Activated CD8-positive, alpha-beta memory T cell treated with anti-CD3 and anti-CD28 coated beads, Interleukin-2, amount 50 U/mL, for 24 hours (primary cell): ENCODE data around the gene MEF2A.
A peak's percentile ranks its signal among the peaks of the same experiment; 100 is the strongest.
"Not testable (repeated sequence)": the region's sequence is repeated elsewhere in the genome, so short reads cannot be mapped to it uniquely, and the experiment has no call there.

Experiments
- DNase-seq: peaks from one replicate; pipeline ENCODE4 v3.0.0-alpha.2; 2020; ENCODE audit errors: extremely low read depth

The MEF2A gene

GRCh38 chr15:99565299-99566156 is at the start of gene MEF2A:
TSS of gene MEF2A (plus strand) at chr15:99565984. CDS start at chr15:99633120, 67,136 bp downstream.
- peak; percentile 79 for DNase-seq

DNA sequence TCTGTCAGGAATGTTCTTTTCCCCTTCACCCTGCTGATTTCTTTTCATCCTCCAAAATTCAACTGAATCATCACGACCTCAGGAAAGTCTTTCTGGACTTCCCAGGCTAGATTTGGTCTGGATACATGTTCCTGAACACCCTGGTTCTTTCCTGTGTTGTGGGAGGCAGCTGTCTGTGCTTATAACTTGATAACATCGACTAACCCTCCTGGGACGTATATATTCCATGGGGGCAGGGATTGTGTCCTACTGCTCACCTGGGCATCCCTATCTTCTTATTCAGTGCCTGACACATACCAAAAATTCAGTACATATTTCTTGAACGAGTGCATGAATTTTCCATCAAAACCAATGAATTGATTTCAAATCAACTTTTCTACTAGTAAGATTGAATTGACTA is 47.6 kb upstream of the MEF2A start:
- no peak for DNase-seq

DNA sequence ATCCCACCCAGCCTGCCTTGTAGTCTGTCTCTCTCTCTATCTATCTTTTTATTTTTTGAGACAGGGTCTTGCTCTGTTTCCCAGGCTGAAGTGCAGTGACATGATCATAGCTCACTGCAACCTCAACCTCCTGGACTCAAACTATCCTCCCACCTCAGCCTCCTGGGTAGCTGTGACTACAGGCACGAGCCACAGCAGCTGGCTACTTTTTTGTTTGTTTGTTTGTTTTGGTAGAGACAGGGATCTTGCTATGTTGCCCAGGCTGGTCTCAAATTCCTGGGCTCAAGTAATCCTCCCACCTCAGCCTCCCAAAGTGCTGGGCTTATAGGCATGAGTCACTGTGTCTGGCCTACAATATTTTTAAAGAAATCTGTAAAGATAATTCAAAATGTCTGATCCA is 46.4 kb upstream of the MEF2A start:
- not testable (repeated sequence) for DNase-seq

GRCh38 chr15:99522288-99522687 is 43.5 kb upstream of the MEF2A start:
- DNase-seq: no peak

GRCh38 chr15:99526176-99526575 is 39.6 kb upstream of the MEF2A start:
- DNase-seq: no peak

GRCh38 chr15:99526671-99527070 is 39.1 kb upstream of the MEF2A start:
- no peak for DNase-seq

DNA sequence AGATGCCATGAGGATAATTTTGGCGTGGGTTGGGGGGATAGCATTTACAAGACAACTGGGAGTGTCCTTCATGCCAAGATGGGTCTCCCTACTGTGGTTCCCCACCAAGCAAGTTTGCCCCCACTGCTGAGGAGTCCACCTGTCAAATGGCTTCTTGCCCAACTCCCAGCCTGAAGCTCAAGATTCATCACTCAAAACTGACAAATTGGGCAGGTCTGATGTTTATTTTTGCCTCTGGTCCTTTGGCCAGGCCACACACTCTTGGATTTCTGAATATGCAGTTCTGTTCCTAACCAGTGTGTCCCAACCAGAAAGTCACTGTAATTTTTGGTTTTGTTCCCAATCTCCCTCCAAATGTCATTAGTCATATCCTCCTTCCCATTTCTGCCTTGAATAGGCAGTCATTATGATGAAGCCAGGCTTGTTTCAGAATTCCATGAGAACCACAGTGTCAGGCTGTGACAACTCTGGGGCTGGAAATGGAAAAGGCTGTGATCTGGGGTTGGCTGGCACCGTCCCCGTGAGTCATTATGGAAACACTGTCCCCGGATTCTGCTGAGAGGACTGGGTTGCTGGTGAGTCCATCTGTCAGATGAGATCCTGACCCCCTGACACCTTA is 29.3 kb upstream of the MEF2A start:
- no peak for DNase-seq

- DNase-seq: no peak
Observed at GRCh38 chr15:99537344-99537743, 28.4 kb upstream of the MEF2A start.

- no peak for DNase-seq
Observed at GRCh38 chr15:99538261-99538660, 27.5 kb upstream of the MEF2A start.

GRCh38 chr15:99542828-99543227 is 23.0 kb upstream of the MEF2A start:
- no peak for DNase-seq

GRCh38 chr15:99545605-99546004 is 20.2 kb upstream of the MEF2A start:
- no peak for DNase-seq

DNA sequence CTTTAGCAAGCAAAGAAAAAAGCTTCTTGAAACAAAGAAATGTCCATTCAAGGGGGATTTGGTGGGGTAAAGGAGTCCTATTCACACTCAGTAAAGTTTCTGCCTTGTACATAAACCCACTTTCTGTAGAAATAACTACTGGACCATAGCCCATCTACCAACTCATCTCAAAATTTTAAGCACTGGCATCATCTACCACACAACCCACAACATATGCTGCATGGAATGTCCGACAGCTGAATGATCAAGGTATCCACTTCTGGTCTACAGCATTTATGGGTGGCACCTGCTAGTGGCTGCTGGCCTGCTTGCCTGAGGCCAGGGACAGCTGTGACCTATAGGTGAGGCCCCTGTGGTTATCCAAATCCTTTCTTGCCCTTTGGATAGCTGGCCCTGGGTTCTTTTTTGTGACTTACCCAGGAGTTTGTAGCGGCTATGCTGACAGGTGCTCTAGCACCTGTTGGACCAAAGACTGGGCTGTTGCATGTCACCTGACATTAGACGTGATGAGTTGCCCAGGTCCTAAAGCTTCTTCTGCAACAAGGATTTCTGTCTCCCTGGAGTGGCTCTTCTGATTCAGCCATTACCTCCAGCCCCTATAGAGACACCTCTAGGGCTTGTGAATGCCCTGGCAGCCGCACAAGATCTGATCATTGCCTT is 19.2 kb upstream of the MEF2A start:
- DNase-seq: no peak

GRCh38 chr15:99547517-99547916 is 18.3 kb upstream of the MEF2A start:
- no peak for DNase-seq

DNA sequence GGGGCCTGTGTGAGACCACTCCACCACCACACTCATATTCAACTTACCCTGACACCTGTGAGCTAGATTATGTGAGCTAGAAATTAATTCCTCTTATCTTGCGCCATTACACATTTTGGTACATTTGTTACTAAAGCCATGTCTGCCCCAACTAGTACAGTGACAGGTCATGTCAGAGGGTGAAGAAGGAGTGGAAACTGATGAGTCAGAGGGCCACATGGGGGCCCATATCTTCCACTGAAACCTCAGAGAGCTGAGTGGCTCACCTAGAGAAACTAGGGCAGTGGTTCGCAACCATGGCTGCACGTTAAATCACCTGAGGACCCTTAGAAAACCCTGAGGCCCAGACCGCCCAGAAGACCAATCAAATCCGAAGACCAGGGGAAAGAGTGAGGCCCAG is 15.7 kb upstream of the MEF2A start:
- DNase-seq: no peak

GRCh38 chr15:99552111-99552510 is 13.7 kb upstream of the MEF2A start:
- no peak for DNase-seq

DNA sequence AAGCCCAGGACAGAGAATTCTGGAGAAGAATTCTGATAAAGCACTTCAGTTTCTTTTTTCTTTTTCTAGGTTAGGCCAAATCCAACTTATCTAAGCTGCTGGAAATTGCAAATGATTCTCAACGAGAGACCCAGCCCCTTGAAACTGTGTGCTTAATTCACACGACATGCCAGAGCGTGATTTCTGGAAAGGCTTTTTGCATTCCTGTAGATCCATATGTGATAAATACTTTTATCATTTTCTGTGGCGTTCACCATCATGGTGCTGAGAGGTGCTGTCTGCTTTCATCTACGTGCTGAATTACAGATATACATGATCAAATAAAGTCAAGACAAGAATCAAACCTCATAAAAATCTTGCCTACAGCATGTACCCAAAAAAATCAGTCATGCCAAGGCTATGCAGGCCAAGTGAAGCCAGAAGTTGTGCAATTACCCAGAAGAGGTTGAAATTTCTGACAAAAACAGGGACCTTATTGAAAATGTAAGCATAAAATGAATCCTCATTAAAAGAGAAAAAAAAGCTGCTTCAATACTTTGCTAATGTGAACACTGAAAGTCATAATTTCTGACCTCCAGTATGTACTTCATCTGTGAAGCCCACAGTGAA is 10.8 kb upstream of the MEF2A start:
- DNase-seq: no peak

DNA sequence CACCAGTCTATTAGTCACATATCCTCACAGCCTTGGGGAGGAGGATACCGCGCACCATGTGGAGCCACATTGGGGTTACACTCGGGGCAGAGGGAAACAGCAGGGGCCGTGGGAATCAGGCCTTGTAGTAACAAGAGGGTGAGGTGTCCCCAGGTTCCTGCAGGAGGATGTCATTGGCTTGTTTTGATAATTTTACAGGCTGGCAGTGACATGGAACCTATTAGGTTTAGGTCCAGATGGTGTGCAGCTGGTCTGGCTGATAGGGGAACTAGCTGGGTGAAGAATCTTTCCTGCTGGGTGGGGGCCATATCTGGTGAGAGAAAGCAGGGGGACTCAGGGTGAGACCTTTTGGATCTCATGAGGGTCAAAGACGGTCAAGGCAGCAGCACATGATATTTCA is 9.8 kb upstream of the MEF2A start:
- DNase-seq: no peak

DNA sequence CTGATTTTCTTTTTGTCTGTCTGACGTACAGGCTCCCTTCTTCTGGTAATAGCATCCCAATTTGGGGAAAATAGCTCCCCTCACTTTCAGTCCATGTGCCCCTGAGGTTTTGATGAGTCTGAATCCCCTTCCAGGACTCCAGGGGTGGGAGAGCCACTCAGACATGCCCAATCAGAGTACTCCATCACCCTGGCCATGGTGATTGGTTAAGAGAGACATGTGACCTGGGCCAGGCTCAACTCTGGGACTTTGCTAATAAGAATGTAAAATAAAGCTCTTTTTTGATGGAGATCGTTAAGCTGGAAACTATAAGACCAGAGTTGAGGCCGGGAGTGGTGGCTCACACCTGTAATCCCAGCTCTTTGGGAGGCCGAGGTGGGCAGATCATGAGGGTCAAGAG is 9.2 kb upstream of the MEF2A start:
- no peak for DNase-seq

GRCh38 chr15:99558084-99558483 is 7.7 kb upstream of the MEF2A start:
- no peak for DNase-seq

- DNase-seq: no peak
Observed at GRCh38 chr15:99558571-99558970, 7.2 kb upstream of the MEF2A start.

DNA sequence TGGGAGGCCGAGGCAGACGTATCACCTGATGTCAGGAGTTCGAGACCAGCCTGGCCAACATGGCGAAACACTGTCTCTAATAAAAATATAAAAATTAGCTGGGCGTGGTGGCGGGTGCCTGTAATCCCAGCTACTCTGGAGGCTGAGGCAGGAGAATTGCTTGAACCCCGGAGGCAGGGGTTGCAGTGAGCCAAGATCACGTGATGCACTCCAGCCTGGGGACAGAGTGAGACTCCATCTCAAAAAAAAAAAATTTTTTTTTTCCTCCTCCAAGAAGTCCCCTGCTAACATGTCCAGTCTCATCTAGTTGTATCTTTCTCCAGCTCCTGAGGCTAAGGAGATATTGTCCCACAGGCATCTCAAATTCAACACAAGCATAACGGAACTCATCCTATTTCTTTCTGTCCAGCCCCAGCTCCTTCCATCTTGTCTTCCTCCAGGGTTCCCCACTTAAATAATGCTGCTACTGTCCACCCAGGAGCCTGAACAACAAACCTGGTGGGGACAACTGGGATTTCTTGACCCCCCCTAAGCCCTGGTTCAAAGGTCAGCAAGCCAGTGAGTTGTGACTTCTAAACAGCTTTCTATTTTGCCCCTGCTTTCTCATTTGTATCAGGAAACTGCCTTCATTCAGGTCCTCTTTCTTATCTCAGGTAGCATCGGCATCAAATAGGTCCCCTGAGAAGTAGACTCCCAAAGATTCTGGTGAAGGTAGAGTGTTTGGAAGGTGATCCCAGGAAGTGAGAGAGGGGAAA is 4.1 kb upstream of the MEF2A start:
- no peak for DNase-seq

DNA sequence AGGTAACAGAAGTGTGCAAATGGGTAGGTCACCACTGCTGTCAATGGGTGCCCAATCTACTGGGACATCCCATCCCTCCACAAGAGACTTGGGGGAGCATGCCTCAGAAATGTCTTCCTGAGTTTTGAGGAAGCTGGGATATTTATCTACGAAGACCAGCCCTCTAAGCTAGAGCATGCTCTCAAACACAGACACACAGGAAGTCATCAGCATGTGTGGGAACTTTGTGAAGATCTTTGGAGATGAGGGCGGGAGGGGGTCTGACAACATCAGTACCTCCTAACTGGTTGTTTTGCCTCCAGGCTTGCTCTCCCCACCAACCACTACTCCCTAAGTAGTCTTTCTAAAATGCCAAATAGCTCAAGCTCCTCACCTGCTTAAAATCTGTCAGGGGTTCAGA is 3.5 kb upstream of the MEF2A start:
- DNase-seq: no peak
